SKM-1 (cell line): ENCODE data around the gene ZRSR2.
A peak's percentile ranks its signal among the peaks of the same experiment; 100 is the strongest.

ENCODE experiments used
- DNase-seq: peaks from one replicate; lab custom pipeline; 2025; ENCODE audit not compliant: unreplicated experiment; lab: John Stamatoyannopoulos, UW

The ZRSR2 gene

GRCh38 chrX:15849555-15849954 lies 59.3 kb downstream of the ZRSR2 start:
- no peak for DNase-seq

- DNase-seq, result no peak
These were observed 63.3 kb downstream of the ZRSR2 start for GRCh38 chrX:15853586-15854079.

- DNase-seq, result no peak
These were observed 63.9 kb downstream of the ZRSR2 start for GRCh38 chrX:15854080-15854655.

GRCh38 chrX:15854712-15855567 lies 64.7 kb downstream of the ZRSR2 start, which contains the start of gene AP1S2:
Gene AP1S2 (minus strand): TSS chrX:15854813. CDS start chrX:15852524, 2,289 bp downstream.
- peak; percentile 67 for DNase-seq

- no peak for DNase-seq
These were observed 65.4 kb downstream of the ZRSR2 start for GRCh38 chrX:15855568-15856221.

- no peak for DNase-seq
These were observed 65.9 kb downstream of the ZRSR2 start for GRCh38 chrX:15856222-15856587.

- no peak for DNase-seq
These were observed 66.4 kb downstream of the ZRSR2 start for GRCh38 chrX:15856636-15857035.

GRCh38 chrX:15858051-15858450 lies 67.8 kb downstream of the ZRSR2 start:
- DNase-seq, result no peak

GRCh38 chrX:15860921-15861320 lies 70.6 kb downstream of the ZRSR2 start:
- no peak for DNase-seq

GRCh38 chrX:15864023-15864422 lies 73.7 kb downstream of the ZRSR2 start:
- DNase-seq, result no peak

GRCh38 chrX:15864629-15865028 lies 74.3 kb downstream of the ZRSR2 start:
- DNase-seq, result no peak

GRCh38 chrX:15866147-15866546 lies 75.9 kb downstream of the ZRSR2 start:
- no peak for DNase-seq

- DNase-seq, result no peak
These were observed 79.4 kb downstream of the ZRSR2 start for GRCh38 chrX:15869695-15870094.

GRCh38 chrX:15870310-15870709 lies 80.0 kb downstream of the ZRSR2 start:
- no peak for DNase-seq
